IPS DF 4.7 (cell line): ENCODE measurements around the gene SLC7A7.
"Not testable (repeated sequence)": the region's sequence is repeated elsewhere in the genome, so short reads cannot be mapped to it uniquely, and the experiment has no call there.

ENCODE experiments used
- DNase-seq: peaks from one replicate; pipeline ENCODE4 v3.0.0-alpha.2; 2013; ENCODE audit warnings: low spot score; ENCODE audit errors: extremely low read depth

The SLC7A7 gene

DNA sequence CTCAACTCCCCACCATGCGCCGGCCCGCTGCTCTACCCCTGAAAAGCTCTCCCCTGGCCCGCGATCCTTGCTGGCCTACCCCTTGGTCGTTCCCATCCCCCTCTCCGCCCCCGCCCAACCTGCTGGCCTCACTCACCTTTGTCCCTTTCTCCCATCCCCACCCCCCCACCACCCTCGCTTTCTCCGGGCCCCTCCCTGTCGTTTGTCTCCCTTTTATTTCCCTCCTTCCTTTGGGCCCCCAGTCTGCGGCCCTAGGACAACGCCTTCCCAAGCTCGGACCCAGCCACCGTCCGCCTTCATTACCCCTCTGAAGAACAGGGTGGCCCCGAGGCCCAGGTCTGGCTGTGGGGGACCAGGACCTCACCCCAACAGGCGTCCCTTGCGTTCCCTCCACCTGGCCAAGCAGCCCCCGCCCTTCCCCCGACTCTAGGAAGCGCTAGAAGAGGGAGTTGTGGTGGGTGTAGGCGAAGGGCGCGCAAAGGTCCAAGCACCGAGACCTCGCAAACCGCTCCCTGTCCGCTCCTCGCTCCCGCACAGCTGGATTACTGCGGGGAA lies 6.9 kb upstream of the SLC7A7 start:
- no peak for DNase-seq

DNA sequence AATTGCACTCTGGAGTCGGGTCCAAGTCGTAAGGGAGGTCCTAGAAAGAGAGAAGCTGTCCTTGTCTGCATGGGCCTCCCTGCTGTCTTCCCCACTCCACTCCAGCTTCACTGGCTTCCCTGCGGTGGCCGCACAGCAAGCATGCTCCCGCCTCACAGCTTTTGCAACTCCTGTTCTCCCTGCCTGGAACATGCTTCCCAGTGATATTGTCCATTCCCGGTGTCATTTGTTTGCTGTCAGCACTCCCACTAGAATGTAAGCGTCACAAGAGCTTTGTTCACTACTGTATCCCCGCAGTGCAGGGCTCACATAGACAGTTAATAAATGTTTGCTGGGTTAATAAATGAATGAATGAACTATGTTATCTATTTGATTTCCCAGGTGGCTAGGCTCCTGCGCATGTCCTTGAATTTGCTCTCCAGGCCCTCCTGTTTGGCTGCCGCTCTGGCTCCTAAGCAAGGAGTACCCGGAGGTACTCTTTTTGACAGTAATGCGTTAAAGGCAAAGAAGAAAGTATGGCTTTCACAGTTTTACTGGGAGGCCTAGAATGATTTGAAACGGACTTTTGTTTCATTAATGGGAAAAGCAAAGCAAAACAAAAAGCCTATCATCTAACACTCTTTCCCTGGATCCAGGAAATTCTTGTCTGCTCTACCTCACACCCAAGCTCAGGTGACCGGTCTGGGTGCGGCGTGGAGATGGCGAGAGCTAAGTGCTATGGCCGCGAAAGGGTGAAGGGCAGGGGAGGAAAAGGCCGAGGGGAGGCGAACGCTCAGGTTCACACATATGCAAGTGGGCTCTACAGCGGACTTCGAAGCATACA lies 6.2 kb upstream of the SLC7A7 start:
- no peak for DNase-seq

DNA sequence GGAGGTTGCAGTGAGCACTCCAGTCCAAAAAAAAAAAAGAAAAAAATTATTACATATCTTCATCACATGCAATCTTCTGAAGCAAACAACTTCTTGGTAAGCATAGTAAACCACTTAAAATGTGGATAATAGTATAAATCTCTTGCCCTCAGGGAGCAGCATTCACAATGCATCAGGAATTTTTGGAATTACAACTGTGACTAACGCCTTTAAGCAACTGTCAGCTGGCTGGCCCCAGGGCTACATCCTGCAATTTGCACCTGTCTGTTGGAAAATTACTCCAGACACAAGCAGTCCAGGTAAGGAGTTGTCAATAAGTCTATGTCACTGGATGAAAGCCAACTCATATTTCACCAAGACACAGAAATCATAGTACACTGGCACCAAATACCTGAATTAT lies 5.5 kb upstream of the SLC7A7 start:
- DNase-seq = no peak

DNA sequence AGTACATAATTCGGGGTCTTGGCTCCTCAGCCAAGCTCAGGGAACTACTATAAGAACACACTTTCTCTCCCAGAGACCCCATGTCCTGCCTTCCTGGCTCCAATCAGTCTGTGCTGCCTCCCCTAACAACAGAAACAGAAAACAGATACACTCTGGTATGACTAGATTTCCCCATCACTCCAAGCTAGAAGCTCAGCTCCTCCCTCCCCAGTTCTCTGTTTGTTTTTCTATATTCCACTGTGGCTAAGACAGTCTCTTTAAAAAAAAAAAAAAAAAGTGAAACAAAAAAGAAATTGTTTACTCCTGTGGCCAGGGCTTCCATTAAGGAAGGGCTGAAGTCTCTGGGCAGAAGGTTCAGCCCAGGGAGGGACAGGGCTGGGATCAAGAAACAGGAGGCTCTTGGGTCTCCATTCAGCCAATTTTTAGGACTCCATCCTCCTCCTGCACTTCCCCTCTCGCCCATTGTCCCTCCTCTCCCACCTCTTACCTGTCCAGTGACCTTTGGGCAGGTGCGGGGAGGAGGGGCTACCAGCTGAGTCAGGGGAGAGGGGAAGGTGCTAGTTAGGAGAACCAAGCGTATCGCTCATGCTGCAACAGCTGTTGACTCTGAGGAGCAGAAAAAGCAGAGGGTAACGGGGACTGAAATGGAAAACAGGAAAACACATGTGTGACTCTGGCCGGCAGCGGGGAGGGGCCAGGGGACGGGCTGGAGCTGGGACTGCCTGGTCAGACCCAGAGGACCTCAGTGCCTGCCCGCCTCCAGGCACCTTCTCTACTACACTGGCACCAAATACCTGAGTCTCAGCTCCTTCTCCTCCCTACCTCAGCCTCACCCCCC lies 4.1 kb upstream of the SLC7A7 start:
- no peak for DNase-seq

DNA sequence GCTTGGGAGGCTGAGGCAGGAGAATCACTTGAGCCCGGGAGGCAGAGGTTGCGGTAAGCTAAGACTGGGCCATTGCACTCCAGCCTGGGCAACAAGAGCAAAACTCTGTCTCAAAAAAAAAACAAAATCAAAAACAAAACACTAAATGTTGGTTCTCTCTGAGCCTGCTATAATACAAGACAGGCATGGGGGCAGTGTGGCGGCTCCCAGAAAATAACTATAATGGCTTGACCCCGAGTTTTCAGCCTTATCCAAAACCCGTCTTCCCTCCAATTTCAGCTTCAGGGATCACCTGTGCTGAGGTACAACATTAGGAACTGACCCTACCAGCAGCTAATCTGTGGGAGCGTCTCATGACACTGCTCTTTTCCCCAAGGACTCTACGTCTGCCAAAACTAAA lies 862 bp downstream of the SLC7A7 start:
- no peak for DNase-seq

DNA sequence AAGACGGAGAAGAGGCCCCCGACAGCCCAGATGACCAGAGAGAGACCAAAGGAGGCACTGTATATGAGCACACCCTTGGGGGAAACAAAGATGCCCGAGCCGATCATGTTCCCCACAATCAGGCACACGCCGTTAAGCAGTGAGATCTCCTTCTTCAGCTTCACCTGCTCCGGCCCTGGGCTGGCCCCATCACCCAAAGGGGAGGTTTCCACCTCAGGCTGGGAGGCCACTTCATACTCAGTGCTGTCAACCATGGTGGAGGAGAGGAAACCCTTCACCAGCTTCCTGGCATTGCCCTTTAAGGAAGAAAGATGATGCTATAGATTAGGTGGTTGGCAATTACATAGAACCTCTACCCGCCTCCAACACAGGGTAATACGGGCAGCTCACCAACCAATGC lies 2.1 kb downstream of the SLC7A7 start:
- no peak for DNase-seq

DNA sequence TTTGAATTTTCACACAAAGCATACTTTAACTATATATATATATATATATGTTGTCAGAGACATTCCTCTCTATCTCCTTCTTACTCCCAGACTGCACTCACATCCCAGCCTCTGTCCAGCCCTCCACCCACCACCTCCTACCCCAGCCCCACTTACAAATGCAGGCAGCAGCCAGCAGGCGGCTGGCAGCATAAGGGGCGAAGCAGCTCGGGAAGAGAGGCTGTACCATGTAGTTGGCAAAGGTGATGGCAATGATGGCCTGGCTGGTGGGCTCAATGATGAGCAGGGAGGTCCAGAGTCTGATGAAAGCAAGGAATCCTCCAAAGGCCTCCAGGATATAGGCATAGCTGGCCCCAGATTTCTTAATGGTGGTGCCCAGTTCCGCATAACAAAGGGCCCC lies 2.5 kb downstream of the SLC7A7 start:
- DNase-seq = no peak

DNA sequence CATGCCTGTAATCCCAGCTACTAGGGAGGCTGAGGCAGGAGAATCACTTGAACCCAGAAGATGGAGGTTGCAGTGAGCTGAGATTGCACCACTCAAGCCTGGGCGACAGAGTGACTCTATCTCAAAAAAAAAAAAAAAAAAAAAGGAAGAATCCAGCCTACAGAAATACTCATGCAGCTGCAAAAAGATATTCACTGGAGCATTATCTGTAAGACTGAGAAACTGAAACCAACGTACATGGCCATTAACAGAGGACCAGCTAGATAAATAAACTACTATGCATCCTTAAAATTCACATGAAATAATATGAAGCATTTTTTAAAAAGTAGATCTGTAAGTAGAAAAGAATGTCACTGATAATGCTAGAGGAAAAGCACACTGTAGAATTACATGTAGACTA lies 3.5 kb downstream of the SLC7A7 start:
- DNase-seq = no peak

DNA sequence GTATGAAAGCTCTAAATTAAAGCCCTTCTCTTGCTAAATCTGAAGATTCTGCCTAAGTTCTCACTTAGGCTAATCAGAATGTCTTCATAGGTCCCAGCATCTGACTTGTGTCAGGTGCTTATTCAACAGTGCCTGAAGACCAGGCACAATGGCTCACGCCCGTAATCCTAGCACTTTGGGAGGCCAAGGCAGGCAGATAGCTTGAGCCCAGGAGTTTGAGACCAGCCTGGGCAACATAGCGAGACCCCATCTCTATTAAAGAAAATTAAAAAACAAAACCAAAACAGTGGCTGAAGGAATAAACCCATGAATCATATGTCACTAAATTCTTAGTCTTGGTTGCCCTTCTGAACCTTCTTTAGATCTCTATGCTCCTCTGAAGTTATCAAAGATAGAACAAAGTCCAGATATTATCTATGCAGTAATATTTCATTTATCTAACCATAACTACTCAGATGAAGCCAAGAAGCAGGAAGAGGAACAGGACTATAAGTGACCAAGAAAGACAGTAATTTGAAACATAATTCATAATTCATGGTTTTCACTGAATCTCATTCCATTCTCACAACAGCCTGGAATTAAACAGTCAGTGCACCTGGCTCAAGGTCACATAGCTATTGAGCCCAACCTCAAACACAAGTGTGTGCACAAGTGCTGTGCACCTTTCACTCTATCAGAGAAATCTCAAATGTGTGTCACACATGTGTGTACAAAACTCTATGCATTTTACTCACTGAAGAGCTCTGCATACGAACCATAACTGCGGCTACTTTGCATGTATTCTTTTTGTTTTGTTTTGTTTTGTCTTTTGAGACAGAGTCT lies 6.6 kb downstream of the SLC7A7 start:
- DNase-seq = no peak

DNA sequence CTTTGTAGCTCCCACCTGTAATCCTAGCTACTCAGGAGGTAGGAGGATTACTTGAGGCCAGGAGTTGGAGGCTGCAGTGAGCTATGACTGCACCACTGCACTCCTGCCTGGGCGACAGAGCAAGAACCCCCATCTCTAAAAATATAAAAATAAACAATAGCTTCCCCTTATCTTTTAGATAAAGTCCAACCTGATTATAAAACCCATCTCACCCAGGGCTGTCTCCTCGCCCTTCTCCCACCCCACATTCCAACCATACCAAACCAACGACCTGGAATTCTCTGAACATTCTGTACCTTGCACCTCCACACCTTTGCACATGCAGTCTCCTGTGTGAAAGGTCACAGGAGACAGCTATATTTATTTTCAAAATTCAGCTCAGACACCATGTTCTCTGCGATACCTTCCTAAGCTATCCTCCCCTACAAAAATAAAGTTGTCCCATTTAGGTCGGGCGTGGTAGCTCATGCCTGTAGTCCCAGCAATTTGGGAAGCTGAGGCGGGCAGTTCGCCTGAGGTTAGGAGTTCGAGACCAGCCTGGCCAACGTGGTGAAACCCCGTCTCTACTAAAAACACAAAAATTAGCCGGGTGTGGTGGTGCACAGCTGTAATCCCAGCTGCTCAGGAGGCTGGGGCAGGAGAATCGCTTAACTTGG lies 7.7 kb downstream of the SLC7A7 start:
- DNase-seq = no peak

DNA sequence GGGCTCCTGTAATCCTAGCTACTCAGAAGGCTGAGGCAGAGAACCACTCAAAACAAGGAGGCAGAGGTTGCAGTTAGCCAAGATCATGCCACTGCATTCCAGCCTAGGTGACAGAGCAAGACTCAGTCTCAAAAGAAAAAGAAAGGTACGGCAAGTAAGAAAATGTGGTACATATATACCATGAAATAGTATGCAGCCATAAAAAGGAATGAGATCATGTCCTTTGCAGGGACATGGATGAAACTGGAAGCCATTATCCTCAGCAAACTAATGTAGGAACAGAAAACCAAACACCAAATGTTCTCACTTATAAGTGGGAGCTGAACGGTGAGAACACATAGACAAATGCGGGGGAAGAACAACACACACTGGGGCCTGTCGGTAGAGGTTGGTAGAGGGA lies 10.0 kb downstream of the SLC7A7 start:
- DNase-seq = not testable (repeated sequence)

DNA sequence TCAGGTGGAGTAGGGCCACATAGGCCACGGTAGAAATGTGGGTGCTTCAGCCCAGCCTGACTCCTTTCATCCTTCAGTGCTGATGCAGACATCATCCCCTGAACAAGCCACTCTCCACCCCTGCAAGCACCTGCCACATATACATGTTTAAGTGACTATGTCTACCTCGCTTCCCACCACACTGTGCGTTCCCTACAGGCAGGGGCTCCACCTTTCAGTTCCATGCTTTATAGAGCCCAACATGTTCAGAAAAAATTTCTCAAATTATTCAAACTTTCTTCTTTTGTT lies 11.6 kb downstream of the SLC7A7 start:
- DNase-seq = no peak

DNA sequence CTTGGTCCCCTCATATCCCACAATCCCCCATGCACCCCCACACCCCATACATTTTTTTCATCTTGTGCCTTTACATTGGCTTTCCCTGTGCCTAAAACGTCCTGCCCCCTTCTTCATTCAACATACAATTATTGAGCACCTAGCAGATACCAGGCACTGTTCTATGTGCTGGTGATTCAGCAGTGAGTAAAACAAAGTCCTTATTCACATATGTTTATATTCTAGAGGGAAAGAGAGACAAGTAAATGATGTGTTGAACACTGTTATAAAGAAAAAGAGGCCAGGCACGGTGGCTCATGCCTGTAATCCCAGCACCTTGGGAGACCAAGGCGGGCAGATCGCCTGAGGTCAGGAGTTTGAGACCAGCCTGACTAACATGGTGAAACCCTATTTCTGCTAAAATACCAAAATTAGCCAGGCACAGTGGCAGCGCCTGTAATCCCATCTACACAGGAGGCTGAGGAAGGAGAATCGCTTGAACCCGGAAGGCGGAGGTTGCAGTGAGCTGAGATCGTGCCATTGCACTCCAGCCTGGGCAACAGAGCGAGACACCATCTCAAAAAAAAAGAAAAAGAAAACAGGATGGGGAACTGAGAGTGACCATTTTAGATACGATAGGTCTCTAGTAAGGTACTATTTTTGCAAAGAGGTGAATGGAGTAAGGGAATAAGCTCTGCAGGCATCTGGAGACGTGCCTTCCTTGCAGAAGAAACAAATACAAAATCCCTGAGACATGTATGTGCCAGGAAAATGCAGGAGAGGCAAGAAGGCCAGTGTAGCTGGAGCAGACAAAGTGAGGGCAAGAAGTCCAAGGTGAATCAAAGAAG lies 12.2 kb downstream of the SLC7A7 start:
- no peak for DNase-seq

DNA sequence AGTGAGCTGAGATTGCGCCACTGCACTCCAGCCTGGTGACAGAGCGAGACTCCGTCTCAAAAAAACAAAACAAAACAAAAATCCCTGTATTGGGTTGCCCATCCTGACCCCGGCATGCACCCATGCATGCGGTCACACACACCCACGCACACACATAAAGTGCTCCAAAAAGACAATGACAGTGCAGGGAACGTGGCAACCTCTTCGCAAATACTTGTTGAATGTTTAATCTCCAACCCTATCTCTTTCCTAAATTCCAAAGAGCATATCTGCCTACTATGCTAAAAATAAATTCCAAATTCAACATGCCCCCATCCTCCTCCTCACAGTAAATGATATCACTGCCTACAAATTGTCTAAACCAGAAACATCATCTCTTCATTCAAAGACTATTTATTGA lies 13.5 kb downstream of the SLC7A7 start:
- no peak for DNase-seq

DNA sequence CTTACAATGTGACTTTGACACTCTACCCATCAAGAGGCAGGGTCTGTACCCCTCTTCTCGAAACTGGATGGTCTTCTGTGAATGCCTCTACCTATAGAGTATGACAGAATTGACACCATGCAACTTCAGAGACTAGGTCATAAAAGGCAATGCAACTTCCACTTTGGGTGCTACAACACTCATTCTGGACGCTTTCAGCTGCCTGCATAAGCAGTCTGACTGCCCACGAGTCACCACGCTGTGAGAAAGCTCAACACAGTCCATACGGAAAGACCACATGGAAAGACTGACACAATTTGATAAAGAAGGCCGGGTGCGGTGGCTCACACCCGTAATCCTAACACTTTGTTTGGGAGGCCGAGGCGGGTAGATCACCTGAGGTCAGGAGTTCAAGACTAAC lies 14.9 kb downstream of the SLC7A7 start:
- no peak for DNase-seq

DNA sequence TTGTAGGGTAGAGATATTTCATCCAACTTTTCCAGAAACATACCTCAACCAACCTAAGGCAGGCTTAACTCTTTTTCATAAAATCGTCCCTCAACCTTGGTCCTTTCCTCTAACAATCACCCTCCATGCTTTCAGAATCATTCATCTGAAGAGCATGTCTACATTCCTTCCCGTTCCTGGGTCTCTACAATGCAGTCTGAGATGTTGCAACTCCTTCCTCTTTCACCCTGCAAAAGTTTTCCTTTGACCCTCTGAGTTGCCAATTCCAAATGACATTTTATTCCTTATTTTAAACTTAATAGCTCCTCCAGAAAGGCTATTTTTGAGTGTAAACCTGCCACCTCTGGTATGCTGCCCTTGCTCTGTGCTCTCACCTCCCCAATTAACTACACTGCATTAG lies 16.7 kb downstream of the SLC7A7 start:
- no peak for DNase-seq

DNA sequence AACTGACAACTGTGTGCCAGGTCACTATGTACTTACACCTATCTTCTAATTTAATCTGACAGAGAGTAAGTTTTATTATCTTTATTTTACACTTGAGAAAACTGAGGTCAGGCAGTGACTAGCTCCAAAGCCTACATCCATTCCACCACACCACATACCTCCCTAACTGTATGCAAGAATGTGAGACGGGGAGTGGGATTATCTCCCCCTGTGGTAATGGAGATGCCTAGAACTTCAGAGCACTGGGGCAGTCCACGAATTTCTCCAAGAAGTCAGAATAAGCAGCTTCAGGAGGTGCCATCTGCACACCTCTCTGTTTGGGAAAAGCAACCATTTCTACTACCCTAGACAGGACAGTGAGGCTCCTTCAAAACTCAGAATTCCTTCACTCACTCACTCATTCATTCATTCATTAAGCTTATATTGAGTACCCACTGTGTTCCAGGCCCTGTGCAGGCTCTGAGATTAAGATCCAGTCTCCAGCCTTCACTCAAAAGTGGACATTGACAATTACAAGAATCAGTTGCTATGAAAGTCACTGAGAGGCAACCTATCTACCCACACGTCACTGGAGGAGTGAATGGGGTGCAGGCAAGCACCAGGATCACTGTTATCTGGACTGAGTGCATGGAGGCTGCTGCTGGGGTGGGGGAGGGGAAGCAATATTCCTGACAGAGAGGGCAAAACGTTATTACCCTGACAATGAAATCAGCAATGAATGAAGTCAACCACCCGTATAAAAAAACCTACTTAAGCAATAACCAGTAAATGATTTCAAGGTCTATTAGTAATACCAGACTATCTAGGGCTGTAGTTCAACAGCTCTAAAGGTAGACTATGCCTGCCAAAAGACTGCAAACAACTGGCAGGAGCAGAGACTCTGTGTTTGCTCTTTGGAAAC lies 18.0 kb downstream of the SLC7A7 start:
- no peak for DNase-seq

DNA sequence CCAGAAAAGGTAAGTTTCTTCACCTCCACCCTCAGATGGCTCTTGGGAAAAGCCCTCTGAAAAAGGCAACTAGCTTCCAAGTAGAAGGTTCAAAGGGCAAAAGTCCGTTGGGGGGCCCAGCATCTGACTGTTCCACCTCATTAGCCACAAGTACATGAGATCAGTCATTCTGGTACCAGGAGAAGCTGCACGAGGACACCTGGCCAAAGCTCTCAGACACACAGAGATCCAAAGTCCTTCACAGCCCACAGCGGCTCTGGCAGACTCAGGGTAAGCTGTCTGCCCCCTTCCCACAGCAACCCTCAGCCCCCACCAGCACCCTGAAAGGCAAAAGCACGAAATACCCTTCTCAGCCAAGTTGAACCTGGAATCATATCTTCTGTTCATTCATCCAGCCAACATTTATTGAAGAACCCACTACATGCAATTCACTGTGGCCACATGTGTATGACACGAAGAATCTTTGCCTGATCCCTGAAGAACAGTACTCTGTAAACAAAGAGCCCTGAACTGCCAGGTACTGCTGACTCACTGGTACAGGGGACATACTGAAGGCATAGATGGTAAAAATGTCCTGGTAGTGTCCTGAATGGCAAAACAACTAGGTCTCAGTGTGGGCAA lies 19.0 kb downstream of the SLC7A7 start:
- DNase-seq = no peak

DNA sequence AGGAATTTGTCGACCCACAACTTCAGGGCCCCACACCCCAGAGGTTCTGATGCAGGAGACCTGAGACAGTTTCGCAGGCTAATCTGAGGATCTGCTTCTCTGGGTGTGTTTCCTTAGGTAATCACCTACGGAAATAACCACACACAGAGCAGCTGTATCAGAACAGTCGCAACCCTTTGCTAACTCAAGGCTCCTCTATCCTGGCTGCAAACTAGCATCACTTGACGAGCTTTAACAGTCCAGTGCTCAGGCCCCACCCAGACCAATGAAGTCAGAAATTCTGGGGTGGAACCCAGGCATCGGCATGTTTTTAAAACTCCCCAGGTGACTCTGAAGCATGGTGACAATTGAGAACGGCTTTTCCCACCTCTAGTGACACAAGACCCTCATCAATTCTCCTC lies 20.7 kb downstream of the SLC7A7 start:
- no peak for DNase-seq
